DND-41 (cell line): ENCODE measurements around the gene ARSI.

Experiments used
- ATAC-seq: fragments of 200-7000 bp; cut with Tn5 transposase; 3 replicates; pipeline ENCODE4 v1.9.1; 2021; ENCODE audit warnings: low read depth; ENCODE audit not compliant: insufficient read depth
- DNase-seq: peaks from one replicate; pipeline ENCODE4 v3.0.0-alpha.2; 2020
- H2AFZ ChIP-seq: 2 replicates; pipeline ENCODE4 v1.6.0; 2012; ENCODE audit warnings: low read depth, low read length
- H3K27ac ChIP-seq: 2 replicates; pipeline ENCODE4 v1.5.1; 2012; ENCODE audit warnings: low read length, inconsistent platforms
- H3K27me3 ChIP-seq: fragments of 200-600 bp; sonication (generic); 2 replicates; pipeline ENCODE4 v1.6.0; 2012; ENCODE audit warnings: low read length, mild to moderate bottlenecking, inconsistent platforms; ENCODE audit not compliant: insufficient read depth, poor library complexity
- H3K36me3 ChIP-seq: 2 replicates; pipeline ENCODE4 v1.5.1; 2012; ENCODE audit warnings: low read length, inconsistent platforms; ENCODE audit not compliant: insufficient read depth
- H3K4me1 ChIP-seq: 2 replicates; pipeline ENCODE4 v1.5.1; 2012; ENCODE audit warnings: mild to moderate bottlenecking, low read length; ENCODE audit not compliant: insufficient read depth
- H3K4me2 ChIP-seq: 2 replicates; pipeline ENCODE4 v1.6.0; 2012; ENCODE audit warnings: mild to moderate bottlenecking, moderate library complexity, low read length, inconsistent platforms; ENCODE audit not compliant: insufficient read depth
- H3K4me3 ChIP-seq, 2 experiments: fragments of 200-600 bp in 1 of 2; shearing (Covaris generic) in 1 of 2; 2 replicates each; pipeline ENCODE4 v1.5.1; 2012 to 2016; ENCODE audit warnings: inconsistent platforms in 2 of 2, low read length in 2 of 2, mild to moderate bottlenecking in 2 of 2, low read depth in 1 of 2, moderate library complexity in 1 of 2
- H3K79me2 ChIP-seq: 2 replicates; pipeline ENCODE4 v1.6.0; 2012; ENCODE audit warnings: low read length, inconsistent platforms; ENCODE audit not compliant: insufficient read depth
- H3K9ac ChIP-seq: 2 replicates; pipeline ENCODE4 v1.6.0; 2012; ENCODE audit warnings: low read depth, mild to moderate bottlenecking, inconsistent platforms, low read length, moderate library complexity
- H3K9me3 ChIP-seq: 2 replicates; pipeline ENCODE4 v1.5.1; 2012; ENCODE audit warnings: low read length, moderate library complexity, mild to moderate bottlenecking, inconsistent platforms; ENCODE audit not compliant: insufficient read depth, severe bottlenecking
- H4K20me1 ChIP-seq: 2 replicates; pipeline ENCODE4 v1.6.0; 2012; ENCODE audit warnings: low read length; ENCODE audit not compliant: insufficient read depth
- EZH2 ChIP-seq: IDR thresholded peaks from 3 replicates; pipeline ENCODE4 v1.6.1; 2012; ENCODE audit warnings: borderline replicate concordance, low read depth, mild to moderate bottlenecking, moderate library complexity, low read length, inconsistent platforms; ENCODE audit not compliant: severe bottlenecking
- TF ChIP-seq, protein P1 (sequence below): IDR thresholded peaks from 2 replicates; pipeline ENCODE4 v1.5.1; 2012; ENCODE audit warnings: borderline replicate concordance, low read length, moderate library complexity, mild to moderate bottlenecking; ENCODE audit not compliant: poor library complexity, severe bottlenecking; ENCODE audit errors: extremely low read depth

The ARSI gene

DNA sequence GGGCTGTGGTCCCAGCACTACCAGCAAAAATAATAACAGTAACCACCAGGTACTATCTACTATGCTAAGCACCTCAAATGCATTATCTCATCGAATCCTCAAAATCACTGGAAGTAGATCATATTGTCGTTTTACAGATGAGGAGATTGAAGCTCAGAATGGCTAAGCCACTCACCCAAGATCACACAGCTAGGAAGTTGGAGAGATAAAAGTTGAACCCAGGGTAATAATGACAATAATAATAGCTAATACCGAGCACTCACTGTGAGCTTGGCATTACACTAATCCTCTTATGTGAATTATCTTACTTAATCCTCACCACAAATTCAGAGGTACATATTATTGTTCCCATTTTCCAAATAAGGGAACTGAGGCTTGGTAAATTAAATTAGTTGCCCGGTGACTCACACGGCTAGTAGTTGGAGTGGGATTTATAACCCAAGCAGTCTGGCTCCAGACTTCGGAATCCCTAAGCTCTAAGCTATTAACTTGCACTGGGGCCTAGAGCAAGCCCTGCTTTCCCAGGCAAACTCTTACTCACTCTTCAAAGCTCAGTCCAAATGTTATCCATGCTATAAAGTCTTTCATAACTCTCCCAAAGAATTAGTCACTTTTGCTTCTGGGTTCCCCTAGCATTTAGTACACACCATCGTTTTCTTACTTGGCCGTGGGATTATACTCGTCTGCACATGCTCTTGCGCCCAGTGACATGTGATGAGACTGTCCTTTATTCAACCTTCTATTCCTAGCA is 3.8 kb downstream of the ARSI start:
- DNase-seq (no peak), ATAC-seq (no peak)
- no peak overlapping the region for H2AFZ ChIP-seq
- no peak overlapping the region for H3K9ac ChIP-seq
- H3K4me1 ChIP-seq = no peaks in the 10 kb centered on the region
- H3K27ac ChIP-seq = no peak overlapping the region
- no peak overlapping the region for H3K4me2 ChIP-seq
- H3K36me3 ChIP-seq = no peaks in the 10 kb centered on the region
- no peaks in the 10 kb centered on the region for H3K9me3 ChIP-seq
- H3K4me3 ChIP-seq = no peak overlapping the region
- TF ChIP-seq EZH2 = no peak
- TF ChIP-seq, protein P1, sequence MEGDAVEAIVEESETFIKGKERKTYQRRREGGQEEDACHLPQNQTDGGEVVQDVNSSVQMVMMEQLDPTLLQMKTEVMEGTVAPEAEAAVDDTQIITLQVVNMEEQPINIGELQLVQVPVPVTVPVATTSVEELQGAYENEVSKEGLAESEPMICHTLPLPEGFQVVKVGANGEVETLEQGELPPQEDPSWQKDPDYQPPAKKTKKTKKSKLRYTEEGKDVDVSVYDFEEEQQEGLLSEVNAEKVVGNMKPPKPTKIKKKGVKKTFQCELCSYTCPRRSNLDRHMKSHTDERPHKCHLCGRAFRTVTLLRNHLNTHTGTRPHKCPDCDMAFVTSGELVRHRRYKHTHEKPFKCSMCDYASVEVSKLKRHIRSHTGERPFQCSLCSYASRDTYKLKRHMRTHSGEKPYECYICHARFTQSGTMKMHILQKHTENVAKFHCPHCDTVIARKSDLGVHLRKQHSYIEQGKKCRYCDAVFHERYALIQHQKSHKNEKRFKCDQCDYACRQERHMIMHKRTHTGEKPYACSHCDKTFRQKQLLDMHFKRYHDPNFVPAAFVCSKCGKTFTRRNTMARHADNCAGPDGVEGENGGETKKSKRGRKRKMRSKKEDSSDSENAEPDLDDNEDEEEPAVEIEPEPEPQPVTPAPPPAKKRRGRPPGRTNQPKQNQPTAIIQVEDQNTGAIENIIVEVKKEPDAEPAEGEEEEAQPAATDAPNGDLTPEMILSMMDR = no peak
- no peaks in the 10 kb centered on the region for H3K79me2 ChIP-seq
- no peaks in the 10 kb centered on the region for H4K20me1 ChIP-seq
- peaks cover 2% of the 10 kb centered on the region for H3K27me3 ChIP-seq

DNA sequence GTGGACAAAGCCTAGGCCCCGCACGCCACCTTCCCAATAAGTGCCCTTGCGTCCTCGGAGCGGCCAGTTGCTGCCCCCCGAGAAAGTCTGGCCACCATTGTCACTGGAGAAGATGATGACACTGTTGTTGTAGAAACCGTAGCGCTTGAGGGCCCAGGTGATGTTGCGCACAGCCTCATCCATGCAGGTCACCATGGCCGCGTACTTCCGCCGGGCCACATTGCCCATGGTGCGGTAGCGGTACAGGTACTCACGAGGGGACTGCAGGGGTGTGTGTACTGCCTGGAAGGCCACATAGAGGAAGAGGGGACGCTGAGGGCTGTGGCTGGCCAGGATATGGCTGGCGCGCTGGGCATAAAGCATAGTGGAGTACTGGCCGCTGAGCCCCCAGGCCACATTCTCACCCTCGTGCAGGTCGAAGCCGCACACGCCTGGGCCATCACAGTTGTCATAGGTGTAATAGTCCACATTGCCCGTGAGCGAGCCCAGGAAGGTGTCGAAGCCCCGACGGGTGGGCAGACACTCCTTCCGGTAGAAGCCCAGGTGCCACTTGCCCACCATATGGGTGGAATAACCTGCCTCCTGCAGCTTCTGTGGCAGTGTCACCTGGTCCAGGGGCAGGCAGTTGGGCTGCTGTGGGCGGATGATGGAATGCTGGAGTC is 4.6 kb downstream of the ARSI start:
- H3K27me3 ChIP-seq = no peaks in the 10 kb centered on the region
- H3K9ac ChIP-seq = no peak overlapping the region
- H3K4me2 ChIP-seq = no peak overlapping the region
- H3K79me2 ChIP-seq = no peaks in the 10 kb centered on the region
- no peak overlapping the region for H2AFZ ChIP-seq
- no peaks in the 10 kb centered on the region for H3K9me3 ChIP-seq
- no peak overlapping the region for H3K27ac ChIP-seq
- no peak overlapping the region for H3K4me3 ChIP-seq
- no peak for TF ChIP-seq EZH2
- TF ChIP-seq, protein P1 = no peak
- H3K36me3 ChIP-seq = no peaks in the 10 kb centered on the region
- DNase-seq = no peak
- H4K20me1 ChIP-seq = no peaks in the 10 kb centered on the region
- ATAC-seq = no peak
- H3K4me1 ChIP-seq = no peaks in the 10 kb centered on the region

- Histone ChIP-seq H3K4me3 (no peak overlapping the region), H3K4me1 (no peaks in the 10 kb centered on the region), H2AFZ (no peak overlapping the region), H3K9me3 (no peaks in the 10 kb centered on the region), H3K36me3 (no peaks in the 10 kb centered on the region), H3K27ac (no peak overlapping the region), H3K9ac (no peak overlapping the region), H3K4me2 (no peak overlapping the region), H3K27me3 (no peaks in the 10 kb centered on the region), H4K20me1 (no peaks in the 10 kb centered on the region), H3K79me2 (no peaks in the 10 kb centered on the region)
- TF ChIP-seq EZH2 = no peak
- TF ChIP-seq, protein P1 = no peak
- ATAC-seq (no peak), DNase-seq (no peak)
These were observed 5.3 kb downstream of the ARSI start for GRCh38 chr5:150297236-150297890.
